ENCODE measurements around the gene TMEM59.
"Not testable (repeated sequence)": the region's sequence is repeated elsewhere in the genome, so short reads cannot be mapped to it uniquely, and the experiment has no call there.

Gene TMEM59

GRCh38 chr1:54052934-54053744, at the start of gene TMEM59, which contains the start of gene TCEANC2:
TMEM59 (minus strand) TSS chr1:54053204; CDS start chr1:54053188, 16 bp downstream.
TCEANC2 (plus strand) TSS chr1:54053608; CDS start chr1:54054423, 815 bp downstream.
- peak; percentile 98 to 99 for DNase-seq

- no peak for DNase-seq
Measured at GRCh38 chr1:54100500-54100899, 47.5 kb upstream of the TMEM59 start.

- DNase-seq: no peak
Measured at GRCh38 chr1:54099061-54099610, 46.1 kb upstream of the TMEM59 start.

DNA sequence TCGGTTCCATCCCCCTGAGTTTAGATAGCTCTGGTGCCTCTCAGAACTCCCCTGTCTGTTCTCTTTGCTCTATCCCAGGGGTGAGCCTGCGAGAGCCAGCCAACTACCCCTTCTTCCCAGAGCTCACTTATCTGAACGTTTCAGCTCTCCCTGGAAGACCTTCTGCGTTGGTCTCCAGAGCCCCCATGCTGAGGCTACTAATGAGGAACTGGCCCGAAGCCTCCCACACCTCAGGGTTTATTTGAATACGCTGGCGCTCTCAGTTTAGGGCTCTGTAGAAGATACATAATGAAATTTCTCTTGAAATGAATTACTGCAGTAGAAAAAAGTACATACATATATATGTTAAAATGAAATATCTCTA, 43.9 kb upstream of the TMEM59 start:
- DNase-seq: no peak

GRCh38 chr1:54096227-54096876, 43.3 kb upstream of the TMEM59 start:
- no peak for DNase-seq

- DNase-seq: no peak
Measured at GRCh38 chr1:54095546-54096226, 42.7 kb upstream of the TMEM59 start.

- not testable (repeated sequence) for DNase-seq
Measured at GRCh38 chr1:54094730-54095105, 41.7 kb upstream of the TMEM59 start.

GRCh38 chr1:54094001-54094729, 41.2 kb upstream of the TMEM59 start:
- DNase-seq: no peak

- no peak for DNase-seq
Measured at GRCh38 chr1:54091666-54092065, 38.7 kb upstream of the TMEM59 start.

- no peak for DNase-seq
Measured at GRCh38 chr1:54088385-54088784, 35.4 kb upstream of the TMEM59 start.

DNA sequence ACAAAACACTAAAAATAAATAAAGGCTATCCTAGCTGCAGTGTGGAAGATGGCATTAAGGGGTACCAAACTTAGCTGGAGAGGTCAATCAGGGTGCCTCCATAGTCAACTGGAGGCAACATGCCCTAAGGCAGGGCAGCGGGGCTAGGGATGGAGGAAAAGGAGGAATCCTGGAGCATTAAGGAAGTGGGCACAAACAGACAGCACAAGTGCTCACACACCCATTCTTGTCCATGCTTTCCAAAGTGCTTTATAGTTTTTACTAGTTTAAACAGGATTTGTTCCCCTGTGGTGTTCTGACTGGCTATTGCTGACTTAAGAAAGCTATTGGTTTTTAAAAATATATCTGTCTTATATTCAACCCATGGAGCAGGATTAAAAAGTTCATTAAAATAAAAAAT, 33.8 kb upstream of the TMEM59 start:
- no peak for DNase-seq

- no peak for DNase-seq
Measured at GRCh38 chr1:54084794-54085193, 31.8 kb upstream of the TMEM59 start.

DNA sequence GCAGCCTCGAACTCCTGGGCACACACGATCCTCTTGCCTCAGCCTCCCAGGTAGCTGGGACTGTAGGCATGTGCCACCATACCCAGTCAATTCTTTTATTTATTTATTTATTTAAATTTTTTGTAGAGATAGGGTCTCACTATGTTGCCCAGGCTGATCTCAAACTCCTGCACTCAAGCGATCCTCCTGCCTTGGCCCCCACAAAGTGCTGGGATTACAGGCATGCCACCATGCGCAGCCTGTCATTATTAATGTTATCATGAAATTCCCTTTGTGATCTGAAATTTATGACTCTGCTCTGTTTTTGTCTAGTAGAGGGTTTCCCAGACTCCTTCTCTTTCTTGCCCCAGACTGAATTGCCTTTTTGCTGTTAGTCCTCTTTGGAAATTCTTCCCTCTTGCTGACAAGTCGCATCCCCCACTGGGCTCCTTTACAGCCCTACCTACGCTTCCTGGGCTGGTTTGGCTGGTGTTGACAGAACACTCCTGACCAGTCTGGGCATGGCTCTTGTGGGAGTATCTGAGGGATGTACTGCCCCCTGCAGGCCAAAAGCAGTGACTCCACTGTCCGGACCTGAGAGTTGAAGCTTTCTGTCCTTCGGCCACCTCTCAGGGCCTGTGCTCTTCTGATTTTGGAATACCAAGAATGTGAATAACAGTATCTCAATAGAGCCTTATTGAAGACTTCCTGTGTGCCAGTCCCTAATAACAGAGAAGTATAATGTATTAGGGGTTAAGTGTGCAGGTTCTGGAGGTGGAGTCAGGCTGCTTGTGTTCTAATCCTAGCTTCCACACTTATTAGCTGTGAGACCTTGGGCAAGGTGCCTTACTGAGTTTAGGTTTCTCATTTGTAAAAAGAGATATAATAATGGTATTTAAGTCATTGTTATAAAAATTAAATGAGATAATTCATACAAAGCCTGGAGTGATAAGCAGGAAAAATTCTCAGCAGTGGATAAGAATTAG, 28.6 kb upstream of the TMEM59 start:
- peak; percentile 54 to 83 for DNase-seq

GRCh38 chr1:54080598-54081049, 27.6 kb upstream of the TMEM59 start:
- DNase-seq: no peak

DNA sequence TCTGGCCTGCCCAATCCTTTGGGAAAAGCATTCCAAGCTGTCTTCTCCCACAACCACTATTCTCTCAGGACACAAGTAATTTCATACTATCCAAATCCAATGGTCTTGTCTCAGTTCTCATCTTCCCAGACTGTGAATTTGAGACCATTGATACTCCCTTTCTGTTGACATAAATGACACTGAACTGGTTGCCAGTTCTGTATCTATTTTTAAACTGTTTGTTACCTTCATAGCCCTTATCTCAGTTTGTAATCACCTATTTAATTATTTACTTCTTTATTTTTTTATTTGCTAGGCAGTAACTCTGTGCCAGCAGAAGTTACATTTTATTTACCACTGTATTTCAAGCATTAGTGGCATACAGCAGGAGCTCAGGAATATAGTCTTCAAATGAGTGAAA, 24.4 kb upstream of the TMEM59 start:
- DNase-seq: no peak

GRCh38 chr1:54070171-54070837, 17.3 kb upstream of the TMEM59 start:
- DNase-seq: peak; percentile 59 to 74

- peak in 1 of 2 experiments; percentile 41 for DNase-seq
Measured at GRCh38 chr1:54069791-54070170, 16.8 kb upstream of the TMEM59 start.

- DNase-seq: no peak
Measured at GRCh38 chr1:54064299-54064698, 11.3 kb upstream of the TMEM59 start.

GRCh38 chr1:54054438-54054749, 1.4 kb upstream of the TMEM59 start:
- peak in 1 of 2 experiments; percentile 8 for DNase-seq

DNA sequence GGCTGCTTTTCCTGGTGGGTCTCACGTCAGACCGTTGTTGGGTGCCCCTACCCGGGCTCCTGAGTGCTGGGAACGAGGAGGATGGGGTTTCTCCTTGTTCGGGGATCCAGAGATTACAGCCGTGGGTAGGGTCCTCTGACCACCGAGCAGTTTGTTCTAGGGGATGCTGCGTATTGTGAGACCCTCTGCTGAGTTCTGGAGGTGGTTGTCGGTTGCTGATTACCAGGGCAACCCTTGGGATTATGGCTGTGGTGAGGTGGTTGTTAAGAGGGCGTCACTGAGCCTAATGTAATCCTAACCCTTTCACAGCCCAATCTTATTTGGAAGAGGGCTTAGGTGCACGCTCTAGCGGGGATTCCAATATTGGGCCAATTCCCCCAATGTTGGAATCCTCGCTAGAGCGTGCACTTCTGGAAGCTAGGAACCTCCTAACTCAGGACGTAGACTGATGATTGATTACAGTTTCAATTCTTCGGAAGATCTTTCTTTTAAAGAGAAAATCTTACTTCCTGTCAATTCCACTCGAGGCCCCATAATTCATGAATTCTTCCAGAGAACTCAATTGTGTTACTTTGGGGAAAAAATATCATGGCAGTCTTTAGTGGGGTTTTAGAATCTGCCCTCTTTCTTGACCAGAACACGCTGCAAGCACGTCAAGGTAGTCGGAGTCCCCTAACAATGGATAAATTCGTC, 887 bp upstream of the TMEM59 start:
- DNase-seq: peak; percentile 28 to 38
